Activated T-cell treated with anti-CD3 and anti-CD28 coated beads for 1 hour (primary cell): ENCODE data around the gene TRIP4.
A peak's percentile ranks its signal among the peaks of the same experiment; 100 is the strongest.
"Not testable (repeated sequence)": the region's sequence is repeated elsewhere in the genome, so short reads cannot be mapped to it uniquely, and the experiment has no call there.

Experiments
- DNase-seq: peaks from one replicate; pipeline ENCODE4 v3.0.0-alpha.2; 2020; ENCODE audit warnings: low read depth

The TRIP4 gene

GRCh38 chr15:64387562-64388168 is at the start of gene TRIP4:
Gene TRIP4 (plus strand): TSS chr15:64387836. CDS start chr15:64387864, 28 bp downstream.
- DNase-seq: peak; percentile 90

- no peak for DNase-seq
These were observed 47.3 kb upstream of the TRIP4 start for GRCh38 chr15:64340355-64340754.

GRCh38 chr15:64341961-64342360 is 45.7 kb upstream of the TRIP4 start:
- no peak for DNase-seq

- DNase-seq: no peak
These were observed 44.4 kb upstream of the TRIP4 start for GRCh38 chr15:64343222-64343621.

- no peak for DNase-seq
These were observed 43.8 kb upstream of the TRIP4 start for GRCh38 chr15:64343841-64344240.

GRCh38 chr15:64344651-64345294 is 42.9 kb upstream of the TRIP4 start:
- DNase-seq: no peak

GRCh38 chr15:64346242-64346641 is 41.4 kb upstream of the TRIP4 start:
- not testable (repeated sequence) for DNase-seq

GRCh38 chr15:64348455-64348854 is 39.2 kb upstream of the TRIP4 start:
- no peak for DNase-seq

GRCh38 chr15:64349375-64349774 is 38.3 kb upstream of the TRIP4 start:
- DNase-seq: no peak

GRCh38 chr15:64351265-64351664 is 36.4 kb upstream of the TRIP4 start:
- DNase-seq: no peak

GRCh38 chr15:64354688-64355344 is 32.8 kb upstream of the TRIP4 start:
- DNase-seq: no peak

GRCh38 chr15:64355348-64355943 is 32.2 kb upstream of the TRIP4 start:
- DNase-seq: peak; percentile 12

GRCh38 chr15:64355944-64356709 is 31.5 kb upstream of the TRIP4 start, which contains the start of gene CSNK1G1:
Gene CSNK1G1 (minus strand): TSS chr15:64356173. CDS start chr15:64300499, 55,674 bp downstream.
- DNase-seq: peak; percentile 84

- DNase-seq: no peak
These were observed 31.0 kb upstream of the TRIP4 start for GRCh38 chr15:64356710-64357040.

GRCh38 chr15:64361259-64361658 is 26.4 kb upstream of the TRIP4 start:
- DNase-seq: no peak

- no peak for DNase-seq
These were observed 18.5 kb upstream of the TRIP4 start for GRCh38 chr15:64369078-64369607.

- DNase-seq: not testable (repeated sequence)
These were observed 16.3 kb upstream of the TRIP4 start for GRCh38 chr15:64371383-64371782.

GRCh38 chr15:64373360-64373759 is 14.3 kb upstream of the TRIP4 start:
- no peak for DNase-seq

GRCh38 chr15:64379216-64379960 is 8.2 kb upstream of the TRIP4 start:
- no peak for DNase-seq

- DNase-seq: not testable (repeated sequence)
These were observed 7.3 kb upstream of the TRIP4 start for GRCh38 chr15:64380130-64380870.
